Measurements from ENCODE around the gene HOXA1. TPM values are rescaled to one million over a fixed set of nuclear protein-coding genes. Genes with fewer than 3 reads are reported as not detected.

Gene HOXA1
- total and polyA plus RNA-seq, 2 of the 8 experiments (the other 6 are each of a cell fraction or from before 2014, with no cell fraction given), result not detected

GRCh38 chr7:27118580-27118979, 22.8 kb upstream of the HOXA1 start:
- Histone ChIP-seq H3K18ac (ENCODE audit: extremely low read depth, low read length) (no peak overlapping the region), H3K9ac (replicated peaks in 1 of 4; ENCODE audit: extremely low read depth in 1 of 4, low read depth in 3 of 4, low read length in 3 of 4) (no peak overlapping the region), H4K5ac (ENCODE audit: insufficient read length, low read depth, low read length) (no peak overlapping the region), H2BK5ac (ENCODE audit: low read depth, low read length) (no peak overlapping the region), H3K4me3 (ENCODE audit: extremely low read depth in 1 of 4, insufficient read depth in 2 of 4, low read depth in 3 of 4, low read length in 4 of 4) (no peak overlapping the region), H4K91ac (replicated peaks; ENCODE audit: insufficient read length, low read length) (no peak overlapping the region), H4K20me1 (replicated peaks in 1 of 2; ENCODE audit: control insufficient read depth in 1 of 2, insufficient read depth in 2 of 2, low read length in 2 of 2) (peaks cover 30 to 34% of the 10 kb centered on the region in 2 experiments), H3K56ac (replicated peaks; ENCODE audit: insufficient read length, low read depth, low read length) (no peak overlapping the region), H3K36me3 (ENCODE audit: control insufficient read depth in 2 of 4, insufficient read depth in 4 of 4, low read length in 3 of 4) (no peaks in the 10 kb centered on the region; a peak in 1 of 8 replicates), H4K8ac (ENCODE audit: extremely low read depth, insufficient read depth, low read length) (no peak overlapping the region), H2BK12ac (ENCODE audit: low read depth, low read length) (no peak overlapping the region), H3K4ac (replicated peaks; ENCODE audit: insufficient read length, low read depth, low read length) (no peak overlapping the region), H3K27me3 (replicated peaks in 1 of 4; ENCODE audit: control insufficient read depth in 3 of 4, extremely low read depth in 1 of 4, insufficient read depth in 3 of 4, low read length in 3 of 4) (peaks cover 97 to 99% (median 98%) of the 10 kb centered on the region in 4 experiments), H2BK15ac (ENCODE audit: low read length) (no peak overlapping the region), H2BK120ac (replicated peaks; ENCODE audit: low read depth, low read length) (no peak overlapping the region), H3K9me3 (ENCODE audit: insufficient read depth in 2 of 2, low read depth in 1 of 2, low read length in 1 of 2) (no peaks in the 10 kb centered on the region), H3K14ac (ENCODE audit: insufficient read length) (no peak overlapping the region), H3K27ac (ENCODE audit: low read depth, low read length) (no peak overlapping the region), H2AK5ac (ENCODE audit: low read depth, low read length) (no peak overlapping the region), H2BK20ac (ENCODE audit: low read length) (no peak overlapping the region), H3K4me2 (ENCODE audit: insufficient read depth in 1 of 2, low read depth in 2 of 2, low read length in 2 of 2) (no peak overlapping the region; a peak in 1 of 4 replicates), H3K23ac (ENCODE audit: insufficient read length) (no peak overlapping the region), H2AFZ (ENCODE audit: low read length) (no peak overlapping the region), H3K23me2 (ENCODE audit: low read depth, low read length) (no peaks in the 10 kb centered on the region; the same call in 1 of the 2 replicates), H3K79me1 (ENCODE audit: low read depth, low read length) (no peaks in the 10 kb centered on the region), H3K4me1 (replicated peaks in 1 of 4; ENCODE audit: control insufficient read depth in 3 of 4, insufficient read depth in 4 of 4, low read length in 3 of 4) (no peaks in the 10 kb centered on the region; a peak in 3 of 7 replicates), H3K79me2 (ENCODE audit: control insufficient read depth in 1 of 2, insufficient read depth in 2 of 2, low read length in 2 of 2) (no peaks in the 10 kb centered on the region)
- FAIRE-seq (no peak), DNase-seq (ENCODE audit: low read depth in 1 of 2, low spot score in 2 of 2) (no peak)
- TF ChIP-seq TAF1 (IDR thresholded peaks at IDR 0.05; ENCODE audit: low read depth, low read length) (no peak), EZH2 (IDR thresholded peaks at IDR 0.05; ENCODE audit: low read depth, low read length, severe bottlenecking) (peak; percentile 30), SUZ12 (IDR thresholded peaks at IDR 0.05; ENCODE audit: low read length) (peak; percentile 20)
- POLR2A ChIA-PET (ENCODE audit: partially characterized antibody), result interaction anchor here (1.3 kb wide), 1 partner anchor 12 kb away, joined by 5 read pairs; no protein-coding TSS in a partner anchor
- WGBS, 2 experiments (ENCODE audit: extremely low coverage in 1 of 2, insufficient coverage in 1 of 2, insufficient read length in 1 of 2, insufficient replicate concordance in 2 of 2, low coverage in 1 of 2, low lambda C conversion rate in 2 of 2, missing lambda C conversion rate in 1 of 2), result 18% methylated on average over 3 of the region's 3 CpGs; no CpG with 5 or more reads in 1 of the 2 experiments
- CTCF ChIA-PET (ENCODE audit: partially characterized antibody), result interaction anchor here (0.8 to 4.8 kb wide), 7 partner anchors 9 to 341 kb away, joined by 3 to 33 read pairs (median 3); partner anchors contain the start of gene HOXA5
